AG04449 (cell line): ENCODE results near the gene REPS2.

Experiments used
- CTCF ChIA-PET: fragments of 350-600 bp; formaldehyde crosslinking; extraction: SDS; loops from one replicate; lab custom pipeline; 2021; ENCODE audit warnings: antibody characterized with exemption; lab: Yijun Ruan, JAX
- POLR2A ChIA-PET: fragments of 400-600, 350-600 bp; formaldehyde crosslinking; extraction: SDS; loops from one replicate; lab custom pipeline; 2020; ENCODE audit warnings: antibody characterized with exemption, inconsistent platforms; lab: Yijun Ruan, JAX
- DNase-seq: peaks from one replicate; pipeline ENCODE4 v3.0.0-alpha.2; 2010; ENCODE audit warnings: low read depth, low spot score
- H3K4me3 ChIP-seq: 2 replicates; pipeline ENCODE4 v1.5.1; 2011; ENCODE audit warnings: low read depth, mild to moderate bottlenecking, control low read depth, low read length
- CTCF ChIP-seq: IDR thresholded peaks from one replicate; pipeline ENCODE4 v1.5.1; 2011; ENCODE audit warnings: mild to moderate bottlenecking, moderate library complexity, low read length, control low read depth, inconsistent platforms; ENCODE audit not compliant: insufficient read depth; ENCODE audit errors: missing control alignments

REPS2 gene

GRCh38 chrX:17025621-17026302 lies 79.3 kb downstream of the REPS2 start:
- POLR2A ChIA-PET = no interaction called here

GRCh38 chrX:17027931-17028330 lies 81.5 kb downstream of the REPS2 start:
- ChIA-PET CTCF (interaction anchor here (0.7 kb wide), 1 partner anchor 19 kb away, joined by 3 read pairs; no protein-coding TSS in a partner anchor), POLR2A (no interaction called here)
- no peak overlapping the region for H3K4me3 ChIP-seq
- no peak for DNase-seq
- no peak for TF ChIP-seq CTCF

More at GRCh38 chrX:17025621-17026302, 79.3 kb downstream of the REPS2 start:
- no peak for TF ChIP-seq CTCF
- no peak for DNase-seq
- CTCF ChIA-PET = no interaction called here
- H3K4me3 ChIP-seq = no peak overlapping the region

GRCh38 chrX:17028356-17028755 lies 81.9 kb downstream of the REPS2 start:
- TF ChIP-seq CTCF = no peak
- ChIA-PET POLR2A (no interaction called here), CTCF (interaction anchor here (0.5 to 0.7 kb wide), 2 partner anchors 18 to 31 kb away, joined by 3 read pairs; no protein-coding TSS in a partner anchor)
- H3K4me3 ChIP-seq = no peak overlapping the region
- DNase-seq = no peak

- no peak overlapping the region for H3K4me3 ChIP-seq
- no peak for DNase-seq
- POLR2A ChIA-PET = no interaction called here
- CTCF ChIA-PET = interaction anchor here (1.3 kb wide), 1 partner anchor 17 kb away, joined by 3 read pairs; no protein-coding TSS in a partner anchor
- TF ChIP-seq CTCF = no peak
Measured at GRCh38 chrX:17030092-17030491, 83.6 kb downstream of the REPS2 start.

- no peak for DNase-seq
- POLR2A ChIA-PET = no interaction called here
- no peak for TF ChIP-seq CTCF
- CTCF ChIA-PET = interaction anchor here (1.2 to 1.4 kb wide), 3 partner anchors 15 to 205 kb away, joined by 3 to 6 read pairs (median 4); no protein-coding TSS in a partner anchor
- no peak overlapping the region for H3K4me3 ChIP-seq
Measured at GRCh38 chrX:17030580-17031270, 84.3 kb downstream of the REPS2 start.

GRCh38 chrX:17031827-17032226 lies 85.4 kb downstream of the REPS2 start:
- ChIA-PET POLR2A (no interaction called here), CTCF (interaction anchor here (1.4 kb wide), 1 partner anchor 14 kb away, joined by 6 read pairs; no protein-coding TSS in a partner anchor)
- H3K4me3 ChIP-seq = no peak overlapping the region
- DNase-seq = no peak
- TF ChIP-seq CTCF = no peak
